HepG2 (cell line): ENCODE measurements around the gene ATP6V0E1.

ENCODE experiments used
- BRCA1 ChIP-seq: sonication (generic); formaldehyde crosslinking; IDR thresholded peaks from 2 replicates; pipeline ENCODE4 v1.4.0; 2020; ENCODE audit warnings: missing genetic modification reagents
- PHF20 ChIP-seq: sonication (generic); formaldehyde crosslinking; IDR thresholded peaks from 2 replicates; pipeline ENCODE4 v1.5.0; 2020; ENCODE audit warnings: mild to moderate bottlenecking, missing genetic modification reagents

DNA sequence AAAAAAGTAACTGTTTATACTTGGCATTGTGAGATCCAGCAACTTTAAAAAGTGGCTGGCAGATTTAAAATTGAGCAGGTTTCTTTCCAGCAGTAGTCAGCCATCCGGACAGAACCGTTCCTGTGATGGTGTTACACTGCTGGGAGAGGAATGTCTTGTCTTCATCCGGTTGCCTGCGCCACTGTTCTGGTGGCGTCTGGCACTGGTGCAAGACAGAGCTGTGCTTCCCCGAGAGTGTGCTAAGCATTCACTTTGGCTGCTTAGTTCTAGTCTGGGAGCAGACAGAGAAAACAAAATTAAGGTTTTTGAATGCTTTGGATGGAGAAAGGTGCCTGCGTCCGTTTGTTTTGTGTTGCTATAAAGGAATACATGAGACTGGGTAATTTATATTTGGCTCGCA is 37.1 kb downstream of the ATP6V0E1 start:
- TF ChIP-seq BRCA1 (CRISPR knock-in tag) (no peak), PHF20 (CRISPR knock-in tag) (no peak)
